MM.1S (cell line): ENCODE measurements around the gene INHBE.

Experiments used
- EZH2 ChIP-seq: fragments of 300-600 bp; sonication (generic); optimal IDR thresholded peaks from 2 replicates; pipeline ENCODE3; 2017; ENCODE audit warnings: low read depth, mild to moderate bottlenecking, antibody characterized with exemption, low read length, mixed read lengths
- EZH2phosphoT487 ChIP-seq: fragments of 300-600 bp; sonication (generic); IDR thresholded peaks from 2 replicates; pipeline ENCODE4 v1.6.1; 2018; ENCODE audit warnings: antibody characterized with exemption, low read length
- TF ChIP-seq, protein P1 (sequence below): fragments of 300-600 bp; sonication (generic); IDR thresholded peaks from 2 replicates; pipeline ENCODE4 v1.5.1; 2016; ENCODE audit warnings: antibody characterized with exemption, low read length, mixed read lengths

DNA sequence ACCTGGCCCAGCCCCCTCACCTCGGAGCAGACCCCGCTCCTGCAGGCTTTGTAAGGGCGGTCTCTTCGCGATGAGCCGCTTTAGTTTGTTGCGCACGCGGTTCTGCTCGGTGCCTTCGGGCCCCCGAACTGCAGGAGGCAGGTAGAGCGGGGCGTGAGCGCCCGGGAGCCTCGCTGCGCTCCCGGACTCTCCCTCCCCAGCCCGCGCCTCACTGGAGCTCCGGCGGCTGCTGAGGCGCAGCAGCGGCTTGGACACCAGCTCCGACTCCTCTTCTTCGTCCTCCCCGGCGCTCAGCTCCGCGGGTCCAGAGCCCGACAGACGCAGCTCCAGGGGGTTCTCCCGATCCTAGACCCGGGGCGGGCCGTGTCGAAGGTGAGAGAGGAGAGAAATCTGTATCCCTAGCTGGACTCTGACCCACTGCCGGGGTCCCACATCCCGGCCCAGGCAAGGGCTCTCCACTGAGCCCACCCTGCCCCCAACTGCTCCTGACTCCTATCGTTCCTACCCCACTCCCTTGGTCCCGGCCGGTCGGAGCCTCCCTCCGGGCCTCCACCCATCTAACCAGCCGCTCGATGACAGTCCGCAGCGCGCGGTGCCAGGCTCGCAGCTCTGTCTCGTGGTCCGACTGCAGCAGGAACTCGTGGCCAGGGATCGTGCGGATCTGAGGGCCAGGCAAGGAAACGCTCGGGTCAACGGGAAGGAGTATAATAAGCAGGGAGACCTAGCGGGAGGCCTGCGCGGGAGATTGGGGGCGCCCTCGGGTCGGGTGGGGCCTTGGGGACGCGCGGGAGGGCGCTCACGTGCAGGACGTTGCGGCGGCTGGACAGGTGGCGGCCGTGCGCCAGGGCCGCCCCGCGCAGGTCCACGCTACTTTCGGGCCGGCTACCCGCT lies 20.4 kb downstream of the INHBE start:
- TF ChIP-seq, protein P1, sequence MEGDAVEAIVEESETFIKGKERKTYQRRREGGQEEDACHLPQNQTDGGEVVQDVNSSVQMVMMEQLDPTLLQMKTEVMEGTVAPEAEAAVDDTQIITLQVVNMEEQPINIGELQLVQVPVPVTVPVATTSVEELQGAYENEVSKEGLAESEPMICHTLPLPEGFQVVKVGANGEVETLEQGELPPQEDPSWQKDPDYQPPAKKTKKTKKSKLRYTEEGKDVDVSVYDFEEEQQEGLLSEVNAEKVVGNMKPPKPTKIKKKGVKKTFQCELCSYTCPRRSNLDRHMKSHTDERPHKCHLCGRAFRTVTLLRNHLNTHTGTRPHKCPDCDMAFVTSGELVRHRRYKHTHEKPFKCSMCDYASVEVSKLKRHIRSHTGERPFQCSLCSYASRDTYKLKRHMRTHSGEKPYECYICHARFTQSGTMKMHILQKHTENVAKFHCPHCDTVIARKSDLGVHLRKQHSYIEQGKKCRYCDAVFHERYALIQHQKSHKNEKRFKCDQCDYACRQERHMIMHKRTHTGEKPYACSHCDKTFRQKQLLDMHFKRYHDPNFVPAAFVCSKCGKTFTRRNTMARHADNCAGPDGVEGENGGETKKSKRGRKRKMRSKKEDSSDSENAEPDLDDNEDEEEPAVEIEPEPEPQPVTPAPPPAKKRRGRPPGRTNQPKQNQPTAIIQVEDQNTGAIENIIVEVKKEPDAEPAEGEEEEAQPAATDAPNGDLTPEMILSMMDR, result no peak
- TF ChIP-seq EZH2phosphoT487, result no peak
- no peak for TF ChIP-seq EZH2
